NB4 (cell line): ENCODE results near the gene GALK2.

Experiments
- DNase-seq: peaks from one replicate; pipeline ENCODE4 v3.0.0; 2010; ENCODE audit warnings: low read depth
- H3K4me3 ChIP-seq: one replicate; pipeline ENCODE4 v1.5.1; 2011; ENCODE audit warnings: mild to moderate bottlenecking, low read depth, low read length, moderate library complexity
- MYC ChIP-seq: IDR thresholded peaks from 2 replicates; pipeline ENCODE4 v1.6.1; 2011; ENCODE audit warnings: low read depth, low read length
- POLR2A ChIP-seq: IDR thresholded peaks from 2 replicates; pipeline ENCODE4 v1.6.1; 2011; ENCODE audit warnings: mild to moderate bottlenecking; ENCODE audit not compliant: insufficient read length; ENCODE audit errors: extremely low read depth
- TF ChIP-seq, protein P1 (sequence below): IDR thresholded peaks from 2 replicates; pipeline ENCODE4 v1.6.1; 2011; ENCODE audit warnings: low read depth, low read length
- TF ChIP-seq, protein P2 (sequence below): IDR thresholded peaks from one replicate; pipeline ENCODE4 v1.5.1; 2012; ENCODE audit warnings: low read depth, low read length

The GALK2 gene

DNA sequence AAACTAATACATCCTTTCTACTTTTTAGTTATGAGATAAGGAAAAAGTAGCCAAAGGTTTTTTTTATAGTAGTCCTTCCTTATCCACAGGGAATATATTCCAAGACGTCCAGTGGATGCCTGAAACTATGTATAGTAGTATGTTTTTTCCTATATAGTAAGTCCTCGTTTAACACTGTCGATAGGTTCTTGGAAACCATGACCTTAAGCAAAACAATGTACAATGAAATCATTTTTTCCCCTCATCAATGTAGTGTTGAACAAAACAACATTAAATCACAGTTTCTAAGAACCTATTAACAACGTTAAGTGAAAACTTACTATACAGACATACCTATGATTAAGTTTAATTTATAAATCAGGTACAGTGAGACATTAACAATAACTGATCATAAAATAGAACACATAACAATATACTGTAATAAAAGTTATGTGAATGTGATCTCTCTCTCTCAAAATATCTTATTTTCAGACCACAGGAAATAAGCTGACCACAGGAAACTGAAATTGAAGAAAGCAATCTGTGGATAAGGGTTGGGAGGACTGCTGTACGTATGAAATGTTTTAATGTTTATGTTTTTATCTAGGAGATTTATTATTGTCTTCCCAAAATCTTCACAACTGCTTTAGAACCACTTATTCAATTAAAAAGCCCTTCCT lies 35.2 kb upstream of the GALK2 start:
- no peak overlapping the region for H3K4me3 ChIP-seq
- DNase-seq: no peak
- TF ChIP-seq, protein P1, sequence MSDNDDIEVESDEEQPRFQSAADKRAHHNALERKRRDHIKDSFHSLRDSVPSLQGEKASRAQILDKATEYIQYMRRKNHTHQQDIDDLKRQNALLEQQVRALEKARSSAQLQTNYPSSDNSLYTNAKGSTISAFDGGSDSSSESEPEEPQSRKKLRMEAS: no peak

- H3K4me3 ChIP-seq: no peak overlapping the region
- no peak for DNase-seq
- TF ChIP-seq POLR2A (no peak), MYC (no peak)
- TF ChIP-seq, protein P2, sequence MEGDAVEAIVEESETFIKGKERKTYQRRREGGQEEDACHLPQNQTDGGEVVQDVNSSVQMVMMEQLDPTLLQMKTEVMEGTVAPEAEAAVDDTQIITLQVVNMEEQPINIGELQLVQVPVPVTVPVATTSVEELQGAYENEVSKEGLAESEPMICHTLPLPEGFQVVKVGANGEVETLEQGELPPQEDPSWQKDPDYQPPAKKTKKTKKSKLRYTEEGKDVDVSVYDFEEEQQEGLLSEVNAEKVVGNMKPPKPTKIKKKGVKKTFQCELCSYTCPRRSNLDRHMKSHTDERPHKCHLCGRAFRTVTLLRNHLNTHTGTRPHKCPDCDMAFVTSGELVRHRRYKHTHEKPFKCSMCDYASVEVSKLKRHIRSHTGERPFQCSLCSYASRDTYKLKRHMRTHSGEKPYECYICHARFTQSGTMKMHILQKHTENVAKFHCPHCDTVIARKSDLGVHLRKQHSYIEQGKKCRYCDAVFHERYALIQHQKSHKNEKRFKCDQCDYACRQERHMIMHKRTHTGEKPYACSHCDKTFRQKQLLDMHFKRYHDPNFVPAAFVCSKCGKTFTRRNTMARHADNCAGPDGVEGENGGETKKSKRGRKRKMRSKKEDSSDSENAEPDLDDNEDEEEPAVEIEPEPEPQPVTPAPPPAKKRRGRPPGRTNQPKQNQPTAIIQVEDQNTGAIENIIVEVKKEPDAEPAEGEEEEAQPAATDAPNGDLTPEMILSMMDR: no peak
Observed at GRCh38 chr15:49135342-49135857, 34.6 kb upstream of the GALK2 start.

GRCh38 chr15:49135911-49136310 lies 34.1 kb upstream of the GALK2 start:
- TF ChIP-seq, protein P2: no peak
- TF ChIP-seq MYC (no peak), POLR2A (no peak)
- TF ChIP-seq, protein P1: no peak
- no peak for DNase-seq
- H3K4me3 ChIP-seq: no peak overlapping the region

- DNase-seq: no peak
- no peak overlapping the region for H3K4me3 ChIP-seq
- TF ChIP-seq, protein P2: no peak
- TF ChIP-seq, protein P1: no peak
- TF ChIP-seq MYC: no peak
- no peak for TF ChIP-seq POLR2A
Observed at GRCh38 chr15:49137861-49138260, 32.2 kb upstream of the GALK2 start.

- H3K4me3 ChIP-seq: no peak overlapping the region
- TF ChIP-seq, protein P1: no peak
- TF ChIP-seq MYC (no peak), POLR2A (no peak)
- TF ChIP-seq, protein P2: peak; percentile 50
- DNase-seq: peak; percentile 65
Observed at GRCh38 chr15:49145651-49146609, 24.1 kb upstream of the GALK2 start.

GRCh38 chr15:49148298-49148697 lies 21.7 kb upstream of the GALK2 start:
- H3K4me3 ChIP-seq: no peak overlapping the region
- no peak for DNase-seq
- TF ChIP-seq, protein P2: no peak
- TF ChIP-seq POLR2A (no peak), MYC (no peak)
- TF ChIP-seq, protein P1: no peak
